HG03565 (cell line): ENCODE results near the gene CD40.

Experiments
- ATAC-seq: cut with Tn5 transposase; IDR thresholded peaks from one replicate; pipeline ENCODE4 v1.9.1; 2021; ENCODE audit warnings: mild to moderate bottlenecking, moderate library complexity; ENCODE audit not compliant: unreplicated experiment

The CD40 gene

GRCh38 chr20:46142124-46142523, 24.0 kb downstream of the CD40 start:
- no peak for ATAC-seq

GRCh38 chr20:46144432-46145025, 26.4 kb downstream of the CD40 start:
- ATAC-seq = no peak

DNA sequence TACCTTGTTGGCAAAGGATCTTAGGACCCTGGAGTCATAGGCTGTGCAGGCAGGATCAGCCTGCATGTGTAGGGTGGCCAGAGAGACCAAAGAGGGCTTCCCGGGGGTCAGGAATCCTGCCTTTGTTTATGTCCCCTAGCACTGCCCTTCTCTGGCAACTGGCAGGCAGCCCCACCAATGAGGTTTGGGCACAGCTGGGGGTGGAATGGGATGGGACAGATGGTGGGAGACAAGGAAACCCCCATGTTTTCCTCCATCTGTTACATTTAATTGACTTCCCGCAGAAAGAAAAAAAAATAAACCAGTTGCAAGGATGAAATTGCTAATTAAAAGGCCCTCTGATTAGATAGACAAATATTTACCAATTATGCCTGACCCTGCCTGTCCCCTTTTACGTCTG, 27.6 kb downstream of the CD40 start:
- ATAC-seq = no peak

DNA sequence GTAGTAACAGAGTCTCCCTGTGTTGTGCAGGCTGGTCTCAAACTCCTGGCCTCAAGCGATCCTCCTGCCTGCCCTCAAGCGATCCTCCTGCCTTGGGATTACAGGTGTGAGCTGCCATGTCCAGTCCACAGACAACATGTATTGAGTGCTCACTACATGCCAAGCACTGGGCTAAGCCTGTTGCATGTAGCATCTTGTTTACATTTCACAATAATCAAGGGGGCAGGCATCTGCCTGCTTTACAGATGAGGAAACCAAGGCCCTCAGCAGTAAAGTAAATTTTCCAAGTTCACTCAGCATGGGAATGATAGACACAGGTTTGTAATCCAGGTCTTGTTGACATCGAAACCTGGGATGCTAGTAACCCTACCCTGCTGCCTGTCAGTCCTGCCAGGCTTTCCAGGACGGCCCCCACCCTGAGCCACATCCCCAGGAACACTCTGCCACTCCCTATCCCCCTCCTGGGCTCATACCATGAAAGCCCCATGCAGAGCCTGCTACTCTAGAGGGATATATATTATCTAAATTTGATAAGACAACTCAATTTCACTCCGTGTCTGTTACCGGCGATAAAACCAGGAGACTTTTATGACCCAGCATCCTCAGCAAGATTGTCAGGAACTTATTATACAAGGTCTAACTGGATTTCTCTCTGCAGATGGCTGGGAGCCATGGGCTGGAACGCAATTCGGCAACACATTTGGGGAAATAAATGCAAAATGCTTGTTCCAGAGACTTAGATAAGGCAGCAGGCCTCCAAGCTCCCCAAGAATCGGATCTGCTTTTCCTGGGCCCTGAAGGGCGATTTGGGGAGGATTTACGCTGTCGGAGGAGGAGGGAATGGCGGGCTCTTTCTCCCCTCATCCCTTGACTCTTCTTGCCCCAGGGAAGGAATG, 30.4 kb downstream of the CD40 start:
- no peak for ATAC-seq

DNA sequence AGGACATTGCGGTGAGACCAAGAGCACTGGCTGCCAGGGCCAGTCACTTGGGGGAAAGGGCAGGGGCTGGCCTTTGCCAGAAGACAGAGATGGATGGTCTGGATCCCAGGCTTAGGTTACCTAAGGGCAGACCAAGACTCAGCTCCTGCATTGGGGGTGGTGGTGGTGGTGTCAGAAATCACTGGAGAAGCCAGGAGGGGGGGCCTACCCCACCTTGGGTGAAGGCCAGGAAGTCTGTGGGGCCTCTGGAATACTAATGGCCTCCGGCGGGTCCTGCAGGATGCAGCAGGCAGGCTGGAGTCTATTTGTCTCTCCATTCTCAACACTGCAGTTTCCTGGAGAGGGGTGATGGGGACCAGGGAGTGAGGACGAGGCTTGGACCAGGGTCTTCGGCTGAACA, 32.8 kb downstream of the CD40 start:
- ATAC-seq = no peak

DNA sequence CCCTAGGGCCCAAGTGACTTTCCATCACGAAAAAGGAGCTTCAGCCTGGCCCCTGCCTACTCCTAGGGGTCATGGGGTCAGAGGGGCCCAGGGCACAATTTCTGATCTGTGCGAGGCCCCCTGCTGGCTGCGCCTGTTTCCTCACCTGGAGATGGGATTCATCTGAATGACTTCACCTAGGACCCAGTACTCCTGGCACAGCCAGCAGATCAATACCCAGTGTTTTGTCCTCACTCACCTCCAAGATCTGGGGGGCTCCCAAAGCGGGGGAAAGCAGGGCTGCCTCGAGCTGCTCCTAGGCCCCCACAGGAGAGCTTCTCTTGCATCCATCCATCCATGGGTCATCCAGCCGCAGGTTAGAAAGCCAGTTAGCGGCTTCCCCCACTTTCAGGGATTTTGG, 33.8 kb downstream of the CD40 start:
- no peak for ATAC-seq

DNA sequence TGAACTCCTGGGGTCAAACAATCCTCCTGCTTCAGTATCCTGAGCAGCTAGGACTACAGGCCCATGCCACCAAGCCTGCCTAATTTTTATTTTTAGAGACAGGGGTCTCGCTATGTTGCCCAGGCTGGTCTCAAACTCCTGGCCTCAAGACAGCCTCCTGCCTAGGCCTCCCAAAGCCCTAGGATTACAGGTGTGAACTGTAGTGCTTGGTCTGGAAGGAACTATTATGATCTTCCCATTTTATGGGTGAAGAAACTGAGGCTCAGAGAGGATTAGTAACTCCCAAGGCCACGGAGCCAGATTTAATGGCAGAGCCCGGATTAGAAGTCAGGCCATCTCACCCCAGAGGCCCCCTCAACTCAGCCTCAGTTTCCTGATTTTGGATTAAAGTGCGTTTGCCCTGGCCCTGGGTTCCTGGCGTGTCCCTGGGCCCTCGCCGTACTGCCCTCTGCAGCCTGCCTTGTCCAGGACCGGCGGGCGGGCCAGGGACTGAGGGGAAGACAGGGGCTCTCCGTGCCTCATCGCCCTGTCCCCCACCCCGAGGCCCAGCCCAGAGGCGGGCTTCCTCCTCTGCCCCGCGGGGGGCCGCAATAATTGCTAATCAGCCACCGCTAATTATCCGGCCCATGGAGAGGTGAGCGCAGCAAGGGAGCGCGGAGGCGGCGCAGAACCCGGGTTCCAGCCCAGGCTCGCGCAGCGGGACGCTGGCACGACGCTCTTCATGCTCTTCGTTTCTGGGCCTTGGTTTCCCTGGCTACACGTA, 34.9 kb downstream of the CD40 start:
- ATAC-seq = no peak

- no peak for ATAC-seq
These were observed 36.2 kb downstream of the CD40 start for GRCh38 chr20:46154305-46154704.

DNA sequence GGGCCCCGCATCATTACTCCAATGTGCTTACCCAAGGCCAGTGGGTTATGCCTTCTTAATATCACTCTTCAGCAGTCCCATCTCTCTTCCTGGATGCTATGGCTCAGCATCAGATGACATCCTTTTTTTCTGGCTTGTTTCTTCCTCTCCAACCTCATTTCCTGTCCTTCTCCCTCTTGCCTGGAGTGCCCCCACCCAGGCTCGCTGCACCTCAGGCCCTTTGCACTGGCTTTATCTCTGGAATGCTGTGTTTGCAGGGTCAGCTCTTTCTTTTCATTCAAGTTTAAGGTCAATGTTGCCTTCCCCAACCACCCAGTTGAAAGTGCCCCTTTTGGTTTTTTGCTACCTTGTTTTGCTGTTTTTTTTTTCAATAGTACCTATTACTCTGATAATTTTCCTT, 36.7 kb downstream of the CD40 start:
- ATAC-seq = no peak

DNA sequence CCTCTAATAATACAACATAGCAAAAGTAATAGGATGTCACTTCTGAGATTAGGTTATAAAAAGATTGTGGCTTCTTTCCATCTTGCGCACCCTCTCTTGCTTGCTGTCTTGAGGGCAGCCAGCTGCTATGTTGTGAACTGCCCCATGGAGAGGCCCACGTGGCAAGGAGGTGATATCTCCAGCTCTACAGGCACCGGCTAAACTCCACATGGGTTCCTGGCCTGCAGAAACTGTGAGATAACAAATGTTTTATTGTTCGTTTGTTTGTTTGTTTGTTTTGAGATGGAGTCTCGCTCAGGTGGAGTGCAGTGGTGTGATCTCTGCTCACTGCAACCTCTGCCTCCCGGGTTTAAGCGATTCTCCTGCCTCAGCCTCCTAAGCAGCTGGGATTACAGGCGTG, 38.0 kb downstream of the CD40 start:
- no peak for ATAC-seq

- ATAC-seq = no peak
These were observed 39.0 kb downstream of the CD40 start for GRCh38 chr20:46157076-46157592.

- ATAC-seq = no peak
These were observed 39.5 kb downstream of the CD40 start for GRCh38 chr20:46157625-46158024.

DNA sequence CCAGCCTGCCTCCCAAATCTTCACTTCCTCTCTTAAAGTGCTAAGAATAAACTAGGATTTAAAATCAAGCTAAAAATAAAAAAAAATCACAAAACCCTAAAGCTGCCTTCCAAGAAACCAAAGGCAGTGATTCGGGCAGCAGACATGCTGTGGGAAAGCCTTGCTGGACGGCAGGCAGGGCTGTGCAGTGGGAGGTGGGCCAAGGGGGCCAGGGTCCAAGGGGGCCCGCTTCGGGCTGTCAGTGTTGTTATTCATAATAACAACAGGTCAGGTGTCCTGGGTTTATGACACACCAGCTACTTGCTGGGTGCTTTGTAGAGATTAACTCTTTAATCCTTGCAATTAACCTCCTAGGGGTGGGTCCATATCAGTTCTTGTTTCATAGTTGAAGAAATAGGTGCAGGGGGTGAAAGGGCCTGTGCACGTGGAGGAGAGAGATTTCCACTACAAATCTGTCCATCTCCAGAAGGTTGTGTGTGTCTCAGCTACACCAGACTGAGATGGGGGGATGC, 40.4 kb downstream of the CD40 start:
- ATAC-seq = no peak

DNA sequence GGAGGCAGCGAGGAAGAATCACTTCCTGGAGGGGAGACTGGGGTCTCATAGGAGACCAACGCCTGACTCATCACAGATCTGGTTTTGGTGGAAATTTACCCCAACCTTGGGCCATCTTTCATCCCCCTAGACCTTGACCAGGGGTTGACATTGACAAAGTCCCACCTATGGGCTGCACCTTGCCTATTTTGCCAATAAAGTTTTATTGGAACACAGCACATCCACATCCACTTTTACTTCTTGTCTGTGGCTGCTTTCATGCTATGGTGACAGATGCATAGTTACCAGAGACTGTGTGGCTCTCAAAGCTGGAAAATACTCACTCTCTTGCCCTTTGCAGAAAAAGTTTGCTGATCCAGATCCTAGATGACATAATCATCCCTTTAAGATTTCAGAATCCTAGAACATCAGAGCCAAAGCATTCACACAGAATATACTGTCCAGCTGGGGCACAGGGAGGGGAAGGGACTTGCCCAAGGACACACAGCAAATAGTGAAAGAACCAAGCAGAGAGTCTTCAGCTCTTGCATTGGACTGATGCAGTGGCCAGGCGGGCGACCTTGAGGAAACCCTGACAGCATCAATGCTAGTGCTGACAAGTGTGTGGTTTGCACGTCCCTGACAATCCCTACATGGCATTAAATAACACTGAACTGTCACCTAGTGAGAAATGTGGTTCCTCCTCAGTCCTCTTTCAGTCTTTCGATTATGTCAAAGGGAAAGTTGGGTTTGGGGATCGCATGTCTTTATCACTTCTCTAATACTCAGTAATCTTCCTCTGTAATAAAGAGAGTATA, 41.2 kb downstream of the CD40 start:
- no peak for ATAC-seq

GRCh38 chr20:46160661-46161060, 42.5 kb downstream of the CD40 start:
- no peak for ATAC-seq

DNA sequence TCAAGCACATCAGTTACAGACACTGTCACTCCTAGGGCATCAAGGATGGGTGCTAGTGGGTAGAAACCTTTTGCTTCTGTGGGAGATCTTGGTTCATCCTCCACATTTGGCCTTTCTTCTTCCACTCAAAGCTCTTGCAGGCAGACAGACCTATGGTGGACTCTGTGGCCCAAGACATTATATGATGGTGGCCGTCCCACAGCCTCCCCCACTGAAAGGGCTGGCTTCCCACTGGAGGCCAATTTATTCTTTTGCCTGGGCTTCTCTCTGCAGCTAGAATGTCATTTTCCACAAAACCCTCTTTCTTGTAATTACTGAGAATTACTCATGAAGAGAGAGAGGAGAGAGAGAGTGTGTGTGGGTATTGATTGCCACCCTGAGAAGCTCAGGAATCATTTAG, 43.8 kb downstream of the CD40 start:
- no peak for ATAC-seq

GRCh38 chr20:46164254-46164653, 46.1 kb downstream of the CD40 start:
- ATAC-seq = no peak

DNA sequence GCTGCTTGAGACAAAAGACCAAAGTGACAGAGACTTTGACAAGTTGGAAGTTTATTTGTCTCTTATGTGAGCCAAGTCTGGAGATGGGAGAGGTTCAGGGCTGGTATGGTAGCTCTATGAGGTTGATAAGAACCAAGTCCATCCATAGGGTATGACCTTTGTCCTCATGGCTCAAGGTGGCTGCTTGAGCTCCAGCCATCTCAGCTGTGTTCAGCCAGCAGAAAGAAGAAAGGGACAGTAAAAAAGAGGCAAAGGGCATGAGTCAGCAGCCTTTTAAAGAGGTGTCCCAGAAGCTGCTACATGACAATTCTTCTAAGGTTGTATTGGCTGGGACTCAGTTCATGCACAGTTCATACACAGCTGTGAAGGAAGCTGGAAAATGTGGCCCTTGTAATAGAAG, 49.0 kb downstream of the CD40 start:
- ATAC-seq = no peak

- no peak for ATAC-seq
These were observed 50.3 kb downstream of the CD40 start for GRCh38 chr20:46168438-46168837.
